Smooth muscle cell (in vitro differentiated cells): ENCODE measurements around the gene CAPN10. TPM values are rescaled to one million over a fixed set of nuclear protein-coding genes. Genes with fewer than 3 reads are reported as not detected.

Source experiments
- DNase-seq: peaks from one replicate; lab custom pipeline; 2025; ENCODE audit not compliant: unreplicated experiment; lab: John Stamatoyannopoulos, UW
- H2AFZ ChIP-seq: fragments of 200-600 bp; sonication (generic); 2 replicates; pipeline ENCODE4 v1.6.0; 2016; ENCODE audit warnings: antibody characterized with exemption, low read depth, mild to moderate bottlenecking
- H3F3A ChIP-seq: fragments of 200-600 bp; sonication (generic); 2 replicates; pipeline ENCODE4 v1.6.0; 2017; ENCODE audit warnings: antibody characterized with exemption, low read depth
- H3K27ac ChIP-seq: fragments of 200-600 bp; sonication (generic); 2 replicates; pipeline ENCODE4 v1.5.1; 2016; ENCODE audit warnings: low read depth, mild to moderate bottlenecking
- H3K27me3 ChIP-seq: fragments of 200-600 bp; sonication (generic); 2 replicates; pipeline ENCODE4 v1.6.1; 2016; ENCODE audit warnings: low read depth, mild to moderate bottlenecking
- H3K36me3 ChIP-seq: fragments of 200-600 bp; sonication (generic); 2 replicates; pipeline ENCODE4 v1.5.1; 2016; ENCODE audit warnings: low read depth
- H3K4me1 ChIP-seq: fragments of 200-600 bp; sonication (generic); 2 replicates; pipeline ENCODE4 v1.5.1; 2016; ENCODE audit warnings: low read depth
- H3K4me2 ChIP-seq: fragments of 200-600 bp; sonication (generic); 2 replicates; pipeline ENCODE4 v1.6.0; 2016; ENCODE audit warnings: mild to moderate bottlenecking
- H3K4me3 ChIP-seq: fragments of 200-600 bp; sonication (generic); 2 replicates; pipeline ENCODE4 v1.5.1; 2016; ENCODE audit warnings: mild to moderate bottlenecking
- H3K79me2 ChIP-seq: fragments of 200-600 bp; sonication (generic); 2 replicates; pipeline ENCODE4 v1.6.0; 2016; ENCODE audit warnings: low read depth, mild to moderate bottlenecking
- H3K9ac ChIP-seq: fragments of 200-600 bp; sonication (generic); 2 replicates; pipeline ENCODE4 v1.6.0; 2016; ENCODE audit warnings: low read depth
- H3K9me3 ChIP-seq: fragments of 200-600 bp; sonication (generic); replicated peaks from 2 replicates; pipeline ENCODE4 v1.5.1; 2016; ENCODE audit warnings: low read depth
- H4K20me1 ChIP-seq: fragments of 200-600 bp; sonication (generic); 2 replicates; pipeline ENCODE4 v1.6.0; 2016; ENCODE audit warnings: low read depth
- WGBS: methylation state at CpG from one replicate; pipeline ENCODE4 v1.1.7; 2016; ENCODE audit warnings: low lambda C conversion rate; 5-methylcytosine and 5-hydroxymethylcytosine counted together
- polyA plus RNA-seq: library from polyadenylated mRNA; unstranded; fragments of >200 nt; fragmentation: Nextera tagmentation; extraction: Ambion mirVana; gene quantifications from 2 replicates; pipeline ENCODE4 v1.2.1, GENCODE V29; 2016
- total RNA-seq: library from RNA; depleted of rRNA; stranded (reverse); fragments of >200 nt; gene quantifications from 2 replicates; pipeline ENCODE4 v1.2.3, GENCODE V29; 2014
- TF ChIP-seq, protein P1 (sequence below): fragments of 200-600 bp; sonication (generic); IDR thresholded peaks from 2 replicates; pipeline ENCODE4 v1.5.1; 2017; ENCODE audit warnings: borderline replicate concordance, mild to moderate bottlenecking, antibody characterized with exemption; ENCODE audit not compliant: insufficient read depth, poor library complexity, severe bottlenecking

The CAPN10 gene
- total and polyA plus RNA-seq, 2 experiments from 2014 or later, result 6.6 to 17.0 TPM

DNA sequence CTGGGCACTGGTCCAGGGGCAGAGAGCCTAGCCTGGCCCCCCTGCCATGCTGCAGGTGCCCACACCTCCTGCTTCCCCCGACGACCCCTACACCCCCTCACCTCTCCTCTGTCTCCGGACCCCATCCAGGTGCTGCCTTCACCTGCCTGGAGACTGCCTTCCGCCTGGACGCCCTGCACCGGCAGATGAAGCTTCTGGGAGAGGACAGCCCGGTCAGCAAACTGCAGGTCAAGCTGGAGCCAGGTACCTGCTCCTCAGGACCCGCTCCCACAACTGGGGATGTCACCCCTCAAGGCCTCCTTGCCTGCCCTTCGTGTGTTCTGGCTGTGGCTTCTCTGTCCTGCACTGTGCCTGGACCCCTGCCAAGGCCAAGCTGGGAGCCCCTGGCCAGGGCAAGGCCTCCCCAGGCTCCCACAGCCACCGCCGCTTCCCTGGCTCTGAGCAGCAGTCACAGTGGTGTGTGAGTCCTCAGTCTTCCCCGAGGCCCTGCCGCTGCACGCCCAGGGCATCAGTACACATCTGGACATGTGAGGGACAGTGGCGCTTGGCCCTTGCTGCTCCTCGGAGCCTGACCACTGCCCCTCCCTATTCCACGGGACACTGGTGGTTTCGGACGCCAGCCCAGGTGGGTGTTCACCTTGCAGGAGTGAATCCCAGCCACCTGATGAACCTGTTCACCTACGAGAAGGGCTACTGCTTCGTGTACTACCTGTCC is 12.0 kb upstream of the CAPN10 start:
- DNase-seq, result no peak
- H2AFZ ChIP-seq, result no peak overlapping the region
- H3K79me2 ChIP-seq, result no peaks in the 10 kb centered on the region
- H3K9me3 ChIP-seq, result no peaks in the 10 kb centered on the region
- no peak overlapping the region for H3K9ac ChIP-seq
- H3F3A ChIP-seq, result peaks cover 1% of the 10 kb centered on the region
- H3K36me3 ChIP-seq, result no peaks in the 10 kb centered on the region
- peaks cover 38% of the 10 kb centered on the region for H4K20me1 ChIP-seq
- no peaks in the 10 kb centered on the region for H3K4me1 ChIP-seq
- H3K27me3 ChIP-seq, result no peaks in the 10 kb centered on the region
- 92% methylated on average over 19 of the region's 21 CpGs for WGBS
- H3K4me3 ChIP-seq, result no peak overlapping the region
- no peak overlapping the region for H3K4me2 ChIP-seq
- TF ChIP-seq, protein P1, sequence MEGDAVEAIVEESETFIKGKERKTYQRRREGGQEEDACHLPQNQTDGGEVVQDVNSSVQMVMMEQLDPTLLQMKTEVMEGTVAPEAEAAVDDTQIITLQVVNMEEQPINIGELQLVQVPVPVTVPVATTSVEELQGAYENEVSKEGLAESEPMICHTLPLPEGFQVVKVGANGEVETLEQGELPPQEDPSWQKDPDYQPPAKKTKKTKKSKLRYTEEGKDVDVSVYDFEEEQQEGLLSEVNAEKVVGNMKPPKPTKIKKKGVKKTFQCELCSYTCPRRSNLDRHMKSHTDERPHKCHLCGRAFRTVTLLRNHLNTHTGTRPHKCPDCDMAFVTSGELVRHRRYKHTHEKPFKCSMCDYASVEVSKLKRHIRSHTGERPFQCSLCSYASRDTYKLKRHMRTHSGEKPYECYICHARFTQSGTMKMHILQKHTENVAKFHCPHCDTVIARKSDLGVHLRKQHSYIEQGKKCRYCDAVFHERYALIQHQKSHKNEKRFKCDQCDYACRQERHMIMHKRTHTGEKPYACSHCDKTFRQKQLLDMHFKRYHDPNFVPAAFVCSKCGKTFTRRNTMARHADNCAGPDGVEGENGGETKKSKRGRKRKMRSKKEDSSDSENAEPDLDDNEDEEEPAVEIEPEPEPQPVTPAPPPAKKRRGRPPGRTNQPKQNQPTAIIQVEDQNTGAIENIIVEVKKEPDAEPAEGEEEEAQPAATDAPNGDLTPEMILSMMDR, result no peak
- no peak overlapping the region for H3K27ac ChIP-seq

DNA sequence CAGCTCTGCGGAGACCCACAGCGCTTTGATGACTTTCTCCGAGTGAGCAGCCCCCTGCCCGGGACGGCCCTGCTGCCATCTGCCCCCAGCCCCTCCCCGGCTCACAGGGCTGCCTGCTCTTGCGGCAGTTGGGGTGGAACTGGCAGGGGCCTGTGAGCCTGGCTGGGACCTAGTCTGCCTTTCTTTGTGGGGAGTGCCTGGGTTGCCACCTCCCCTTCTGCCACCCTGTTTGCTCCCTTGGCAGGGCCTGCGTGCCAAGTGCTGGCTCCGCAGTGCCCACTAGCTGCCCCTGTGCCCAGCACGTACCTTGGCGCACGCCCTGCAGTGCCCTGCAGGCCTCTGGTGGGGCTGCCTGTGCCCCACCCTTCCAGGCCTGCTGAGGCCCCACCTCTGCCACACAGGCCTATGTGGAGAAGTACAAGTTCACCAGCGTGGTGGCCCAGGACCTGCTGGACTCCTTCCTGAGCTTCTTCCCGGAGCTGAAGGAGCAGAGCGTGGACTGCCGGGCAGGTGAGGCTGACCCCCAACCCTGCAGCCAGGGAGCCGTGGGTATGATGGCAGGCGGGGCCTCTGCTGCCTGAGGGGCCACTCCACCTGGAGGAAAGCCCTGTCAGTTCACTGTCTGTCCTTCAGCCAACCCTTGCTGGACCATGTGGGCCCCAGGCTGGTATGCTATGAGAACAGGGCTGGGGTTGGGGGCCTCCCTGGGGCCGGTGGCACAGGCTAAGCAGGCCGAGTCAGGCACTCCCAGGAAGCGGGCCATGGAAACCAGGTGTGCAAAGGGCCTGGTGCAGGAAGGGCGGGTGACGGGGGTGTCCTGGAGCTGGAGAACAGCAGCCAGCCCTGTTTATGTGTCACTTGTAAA is 11.2 kb upstream of the CAPN10 start:
- H3K4me1 ChIP-seq, result no peaks in the 10 kb centered on the region

DNA sequence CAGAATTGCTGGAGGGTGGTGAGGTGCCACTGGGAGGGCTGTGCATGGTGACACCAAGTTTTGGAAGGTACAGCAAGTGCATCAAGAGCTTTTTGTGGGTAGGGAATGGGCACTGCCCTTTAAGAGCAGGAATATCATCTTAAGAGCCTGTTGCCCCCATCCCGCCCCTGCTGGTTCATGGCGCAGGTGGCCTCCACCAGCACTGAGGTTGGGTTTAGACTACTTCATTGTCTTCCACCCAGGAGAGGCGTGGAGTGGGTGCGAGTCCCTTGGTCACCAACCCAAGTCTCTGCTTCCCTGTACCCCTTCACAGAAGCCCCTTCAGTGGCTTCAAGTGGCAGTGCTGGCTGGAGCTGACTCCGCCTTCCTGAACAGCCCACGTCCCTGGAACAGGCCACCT is 10.5 kb upstream of the CAPN10 start:
- H3K4me1 ChIP-seq, result no peaks in the 10 kb centered on the region
- peaks cover 11% of the 10 kb centered on the region for H3F3A ChIP-seq
- WGBS, result 74% methylated on average over 6 of the region's 6 CpGs
- peaks cover 45% of the 10 kb centered on the region for H4K20me1 ChIP-seq
- no peaks in the 10 kb centered on the region for H3K27me3 ChIP-seq
- TF ChIP-seq, protein P1, result no peak
- H3K9me3 ChIP-seq, result no peaks in the 10 kb centered on the region
- H3K4me2 ChIP-seq, result no peak overlapping the region
- no peaks in the 10 kb centered on the region for H3K36me3 ChIP-seq
- DNase-seq, result no peak
- H3K27ac ChIP-seq, result no peak overlapping the region
- H3K4me3 ChIP-seq, result no peak overlapping the region
- no peak overlapping the region for H2AFZ ChIP-seq
- H3K9ac ChIP-seq, result no peak overlapping the region
- no peaks in the 10 kb centered on the region for H3K79me2 ChIP-seq

More for the DNA sequence above, 11.2 kb upstream of the CAPN10 start:
- Histone ChIP-seq H3K27ac (no peak overlapping the region), H3K4me3 (no peak overlapping the region), H3K36me3 (no peaks in the 10 kb centered on the region), H3K79me2 (no peaks in the 10 kb centered on the region), H3K27me3 (no peaks in the 10 kb centered on the region), H4K20me1 (peaks cover 45% of the 10 kb centered on the region), H3K4me2 (no peak overlapping the region), H2AFZ (no peak overlapping the region), H3K9ac (no peak overlapping the region), H3K9me3 (no peaks in the 10 kb centered on the region), H3F3A (peaks cover 5% of the 10 kb centered on the region)
- DNase-seq, result no peak
- WGBS, result 92% methylated on average over 22 of the region's 23 CpGs
- TF ChIP-seq, protein P1, result no peak
